Stimulated activated CD8-positive, alpha-beta memory T cell treated with anti-CD3 and anti-CD28 coated beads, Interleukin-4, amount 100 ng/mL, for 24 hours (primary cell): ENCODE results near the gene H1-8.

Source experiments
- DNase-seq: peaks from one replicate; pipeline ENCODE4 v3.0.0-alpha.2; 2020; ENCODE audit warnings: low read depth

The H1-8 gene

DNA sequence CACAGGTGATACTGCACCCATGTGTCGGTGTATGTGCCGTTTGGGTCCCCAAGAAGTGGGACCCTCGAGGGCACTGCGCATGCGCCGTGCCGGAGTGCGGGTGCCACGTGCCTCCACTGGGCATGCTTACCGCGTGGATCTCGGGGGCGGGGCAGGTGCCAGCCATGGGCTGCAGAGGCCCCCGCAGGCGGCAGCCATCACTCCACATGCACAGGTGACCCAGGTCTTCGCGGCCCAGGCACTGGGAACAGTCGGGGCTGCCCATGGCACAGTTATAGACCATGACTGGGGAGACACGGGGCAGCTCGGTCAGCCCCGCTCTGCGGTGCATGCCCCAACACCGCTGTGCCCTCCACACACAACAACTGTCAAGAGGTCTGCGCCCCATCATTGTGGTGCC lies 31.2 kb downstream of the H1-8 start:
- DNase-seq: no peak

DNA sequence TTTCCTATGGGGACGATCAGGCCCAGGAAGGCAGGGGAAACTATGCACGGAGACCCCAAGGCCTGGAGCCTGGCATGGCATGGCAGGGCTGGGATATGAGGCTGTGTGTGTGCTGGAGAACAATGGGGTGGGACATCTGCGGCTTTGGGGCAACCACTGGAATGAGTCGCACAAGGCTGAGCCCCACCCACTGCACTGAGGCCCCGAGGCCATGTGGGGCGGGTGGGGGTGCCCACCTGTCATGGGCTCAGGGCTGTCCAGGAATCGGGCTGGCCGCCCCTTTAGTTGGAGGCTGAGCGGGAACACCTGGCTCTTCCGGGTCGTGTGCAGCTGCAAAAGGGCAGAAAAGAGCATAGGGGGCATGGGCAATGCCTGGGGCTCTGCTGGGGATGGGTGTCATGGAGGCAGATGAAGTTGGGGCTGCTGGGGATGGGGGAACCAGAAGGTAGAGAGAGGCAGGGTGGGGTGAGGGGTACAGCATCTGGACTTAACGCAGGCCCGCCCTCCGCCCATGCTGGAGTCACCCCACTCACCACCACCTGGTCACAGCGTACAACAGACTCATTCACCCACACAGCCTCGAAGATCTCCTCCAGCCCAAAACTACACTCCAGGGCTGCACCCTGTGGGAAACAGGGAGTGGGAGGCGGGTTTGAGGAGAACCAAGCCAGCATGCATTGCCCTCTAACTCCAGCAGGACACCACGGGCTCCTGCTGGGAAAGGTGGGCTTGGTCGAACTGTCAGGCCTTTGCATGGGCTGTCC lies 32.4 kb downstream of the H1-8 start:
- no peak for DNase-seq

DNA sequence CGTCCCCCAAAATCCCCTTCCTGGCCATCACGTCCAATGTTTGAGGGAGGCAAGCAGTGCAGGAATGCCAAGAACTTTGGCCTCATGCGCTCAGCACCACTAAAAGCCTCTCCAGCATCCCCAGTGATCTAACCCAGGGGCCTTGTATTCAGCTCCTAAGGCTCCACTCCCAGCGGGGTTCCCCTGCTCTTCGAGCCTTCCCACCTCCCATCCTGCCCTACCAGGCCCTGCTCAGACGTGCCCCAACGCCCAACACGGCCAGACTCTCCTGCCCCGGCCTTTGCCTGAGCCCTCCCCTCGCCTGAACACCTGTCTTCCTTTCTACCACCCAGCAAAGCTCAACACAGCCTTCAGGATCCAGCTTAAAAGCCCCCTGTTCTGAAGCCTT lies 33.0 kb downstream of the H1-8 start:
- DNase-seq: no peak

DNA sequence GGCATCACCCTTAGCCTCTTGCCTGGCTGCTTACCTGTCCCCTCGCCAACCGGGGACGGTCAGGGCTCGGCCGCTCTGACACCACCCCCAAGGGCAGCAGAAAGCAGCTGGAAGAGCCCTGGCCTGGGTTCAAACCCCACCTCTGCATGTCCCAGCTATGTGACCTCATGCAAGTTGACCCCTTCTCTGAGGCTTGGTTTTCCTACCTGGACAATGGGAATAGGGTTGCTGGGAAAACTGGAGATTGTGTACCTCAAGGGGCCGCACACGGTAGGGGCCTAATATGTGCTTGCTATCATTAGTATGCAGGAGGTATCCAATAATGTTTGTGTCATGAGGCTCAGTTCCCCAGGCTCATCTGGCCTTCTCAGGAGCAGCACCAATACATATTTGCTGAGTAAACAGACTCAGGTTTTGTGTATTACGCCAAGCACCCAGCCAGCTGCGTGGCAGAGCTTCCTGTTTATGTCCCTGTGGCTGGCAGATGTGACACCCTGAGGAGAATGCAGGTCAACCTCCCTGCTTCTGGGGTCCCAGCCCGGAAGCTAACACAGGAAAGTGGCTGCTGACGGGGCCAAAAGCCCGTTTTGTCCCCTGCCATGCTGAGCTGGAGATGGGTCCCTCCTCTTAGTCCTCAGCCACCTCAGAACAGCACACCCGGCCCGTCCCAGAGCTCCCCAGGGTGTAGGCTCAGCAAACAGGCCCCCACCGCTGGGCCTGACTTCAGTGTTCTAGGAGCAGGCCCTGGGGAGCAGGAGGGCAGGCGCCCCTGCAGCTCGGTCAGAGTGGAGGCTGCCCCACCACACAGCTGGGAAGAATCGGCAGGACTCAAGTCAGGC lies 33.8 kb downstream of the H1-8 start:
- DNase-seq: peak; percentile 39

DNA sequence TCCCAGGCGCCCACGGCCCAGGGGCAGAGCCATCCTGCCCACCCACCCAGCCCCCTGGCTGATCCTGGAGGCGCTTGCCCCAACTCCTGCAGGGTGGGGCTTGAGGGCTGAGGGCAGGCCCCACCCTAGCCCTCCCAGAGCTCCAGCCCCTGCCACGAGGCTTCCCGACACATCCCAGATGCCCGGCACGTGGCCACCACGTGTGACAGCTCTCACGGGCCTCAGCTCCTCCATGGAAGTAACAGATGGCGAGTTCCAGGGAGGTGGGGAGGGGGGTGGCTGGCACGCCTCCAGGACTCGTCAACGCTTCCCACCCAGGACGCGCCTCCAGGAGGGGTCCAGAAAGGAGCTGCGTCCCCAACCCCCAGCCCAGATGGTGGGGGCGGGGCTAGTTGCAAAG lies 34.4 kb downstream of the H1-8 start:
- DNase-seq: no peak

DNA sequence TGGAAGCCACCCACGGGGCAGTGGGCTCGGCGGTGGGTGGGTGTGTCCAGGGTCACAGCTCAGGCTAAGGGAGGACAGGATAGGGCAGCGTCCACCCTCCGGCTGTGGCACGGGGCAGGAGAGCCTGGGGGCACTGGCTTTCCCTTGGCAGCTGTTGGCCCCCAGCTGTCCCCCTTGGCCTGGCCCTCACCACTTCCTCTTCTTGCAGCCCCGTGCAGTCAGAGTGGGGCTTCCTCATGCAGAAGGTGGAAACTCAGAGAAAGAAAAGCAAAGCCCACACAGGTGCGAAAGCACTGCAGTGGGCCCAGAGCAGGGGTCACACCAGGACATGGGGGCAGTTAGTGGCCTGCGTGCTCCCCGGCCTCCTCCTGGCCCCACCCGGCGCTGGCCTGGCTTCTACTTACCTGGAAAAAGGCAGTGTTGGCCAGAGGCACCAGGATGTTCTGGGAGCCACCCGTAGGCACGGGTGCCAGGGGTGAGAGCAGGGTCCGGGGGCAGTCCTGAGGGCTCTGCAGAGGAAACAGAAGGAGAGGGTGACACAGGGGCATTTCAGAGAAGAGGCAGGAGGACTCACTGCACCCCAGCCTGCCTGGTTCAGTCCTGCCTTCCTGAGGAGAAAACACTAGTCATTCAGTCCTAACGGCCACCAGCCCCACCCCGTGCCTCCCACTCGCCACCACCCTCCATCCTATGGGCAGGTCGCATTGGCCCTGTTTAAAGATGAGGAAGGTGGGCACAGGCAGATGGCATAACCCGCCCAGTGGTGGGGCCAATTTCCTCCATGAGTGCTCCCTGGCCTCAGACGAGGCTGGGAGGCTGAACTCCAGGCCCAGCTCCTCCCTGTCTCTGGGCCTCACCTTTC lies 35.2 kb downstream of the H1-8 start:
- DNase-seq: no peak

DNA sequence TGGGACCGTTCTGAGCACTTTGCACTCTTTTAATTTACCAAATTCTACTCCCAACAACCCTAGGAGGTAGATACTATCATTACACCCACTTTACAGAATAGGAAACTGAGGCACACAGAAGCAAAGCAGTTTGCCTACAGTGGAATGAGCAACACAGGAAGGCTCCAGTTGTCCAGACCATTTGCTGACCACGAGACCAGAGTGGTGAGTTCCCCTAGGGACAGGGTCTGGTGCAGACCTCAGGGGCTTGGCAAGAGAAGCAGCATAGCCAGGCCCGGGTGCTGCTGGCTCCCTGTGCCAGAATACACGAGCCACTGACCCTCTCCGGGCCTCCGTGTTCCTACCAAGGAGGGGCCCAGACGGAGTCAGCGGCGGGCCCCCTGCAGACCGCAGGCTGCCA lies 37.0 kb downstream of the H1-8 start:
- no peak for DNase-seq

DNA sequence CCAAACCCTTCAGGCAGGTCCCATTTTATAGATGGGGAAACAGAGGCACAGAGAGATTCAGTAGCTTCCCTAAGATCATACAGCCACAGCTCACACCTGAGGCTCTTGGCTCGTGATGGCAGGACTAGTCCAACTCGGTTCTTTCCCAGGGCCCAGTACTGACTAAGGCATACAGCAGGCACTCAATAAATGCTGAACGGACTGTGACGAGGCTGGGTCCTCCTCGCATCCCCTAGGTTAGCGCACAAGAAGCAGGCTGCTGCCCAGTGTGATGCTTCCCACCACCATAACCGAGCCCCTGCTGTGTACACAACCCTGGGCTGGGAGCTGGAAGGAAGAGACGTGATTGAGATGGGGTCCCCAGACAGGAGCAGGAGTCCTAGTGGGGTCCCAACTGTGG lies 38.6 kb downstream of the H1-8 start:
- no peak for DNase-seq

DNA sequence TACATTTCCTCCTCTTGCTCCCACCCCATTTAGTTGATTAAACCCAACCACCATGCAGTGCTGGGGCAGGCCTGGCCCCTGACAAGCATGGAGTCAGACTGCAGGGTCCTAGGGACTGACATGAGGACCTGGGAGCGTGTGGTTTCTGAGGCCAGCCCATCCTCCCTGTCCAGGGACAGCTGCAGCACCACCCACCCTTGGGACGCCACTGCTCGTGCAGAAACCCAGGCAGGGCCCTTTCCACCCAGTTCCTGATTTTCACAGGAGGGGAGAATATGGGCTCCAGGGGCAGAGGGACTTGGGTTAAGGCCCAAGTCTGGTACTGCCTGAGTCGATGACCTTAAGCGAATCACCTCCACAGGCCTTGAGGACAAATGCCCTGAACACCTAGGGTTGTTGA lies 39.8 kb downstream of the H1-8 start:
- DNase-seq: no peak

DNA sequence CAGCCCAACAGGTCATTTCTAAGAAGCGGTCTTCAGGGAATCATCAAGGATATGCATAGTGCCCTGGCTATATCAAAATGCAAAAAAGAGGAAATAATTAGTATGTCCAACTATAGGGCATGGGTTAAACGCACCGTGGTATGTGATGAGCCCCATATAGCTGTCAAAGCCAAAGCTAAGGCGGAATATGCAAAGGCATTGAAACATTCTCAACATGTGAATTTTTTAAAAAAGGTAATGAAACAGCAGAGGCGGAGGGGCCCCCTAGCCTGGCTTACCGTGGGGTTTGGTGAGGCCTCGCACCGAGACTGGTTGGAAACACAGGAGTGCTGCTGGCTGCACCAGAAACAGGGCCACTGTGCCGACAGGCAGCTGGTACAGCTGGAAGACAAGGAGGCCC lies 40.3 kb downstream of the H1-8 start:
- no peak for DNase-seq

DNA sequence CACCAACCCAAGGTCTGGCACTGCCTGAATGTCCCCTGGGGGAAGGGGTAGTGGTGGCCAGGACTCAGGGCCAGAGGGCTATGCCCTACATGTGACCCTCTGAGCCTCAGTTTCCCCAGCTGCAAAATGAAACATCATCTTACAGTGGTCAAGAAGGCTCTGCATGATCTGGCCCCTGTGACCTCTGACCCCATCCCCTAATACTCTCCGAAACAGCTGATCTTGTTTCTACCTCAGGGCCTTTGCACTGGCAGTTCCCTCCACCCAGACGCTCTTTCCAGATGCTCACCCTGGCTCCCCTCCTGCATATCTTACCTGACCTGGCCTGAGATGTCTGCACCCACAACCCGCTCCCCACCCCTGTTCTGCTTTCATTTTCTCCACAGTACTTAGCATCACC lies 41.7 kb downstream of the H1-8 start:
- no peak for DNase-seq

DNA sequence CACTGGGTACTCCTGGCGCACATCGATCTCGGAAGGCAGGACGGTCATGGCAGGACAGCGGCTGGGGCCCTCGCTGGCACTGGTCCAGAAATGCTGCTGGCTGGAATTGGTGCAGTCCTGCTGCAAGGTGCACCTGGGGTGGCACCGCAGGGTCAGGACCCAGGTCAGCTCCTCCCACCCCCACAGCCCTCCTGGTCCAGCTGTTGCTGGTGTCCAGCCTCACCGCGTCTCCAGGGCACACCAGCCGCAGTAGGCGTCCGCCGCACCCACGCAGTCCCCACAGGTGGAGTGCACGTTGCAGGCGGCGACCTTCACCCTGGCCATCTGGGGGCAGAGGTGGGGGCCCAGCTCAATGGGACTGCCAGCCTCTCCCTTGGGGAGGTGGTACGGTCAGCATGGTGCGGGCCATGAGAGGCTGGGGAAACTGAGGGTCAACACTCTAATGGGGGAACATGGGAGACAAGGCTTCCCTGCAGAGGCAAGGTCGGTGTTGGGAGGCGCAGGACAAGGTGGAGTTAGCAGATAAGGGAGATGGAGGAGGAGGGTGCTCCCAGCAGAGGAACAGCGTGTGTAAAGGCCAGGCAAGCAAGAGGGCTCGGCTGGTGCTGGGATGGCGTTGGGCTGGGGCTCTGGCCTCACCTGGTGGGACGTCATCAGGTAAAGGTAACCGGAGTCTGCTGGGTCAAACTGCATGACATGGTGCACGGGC lies 43.1 kb downstream of the H1-8 start:
- DNase-seq: no peak

DNA sequence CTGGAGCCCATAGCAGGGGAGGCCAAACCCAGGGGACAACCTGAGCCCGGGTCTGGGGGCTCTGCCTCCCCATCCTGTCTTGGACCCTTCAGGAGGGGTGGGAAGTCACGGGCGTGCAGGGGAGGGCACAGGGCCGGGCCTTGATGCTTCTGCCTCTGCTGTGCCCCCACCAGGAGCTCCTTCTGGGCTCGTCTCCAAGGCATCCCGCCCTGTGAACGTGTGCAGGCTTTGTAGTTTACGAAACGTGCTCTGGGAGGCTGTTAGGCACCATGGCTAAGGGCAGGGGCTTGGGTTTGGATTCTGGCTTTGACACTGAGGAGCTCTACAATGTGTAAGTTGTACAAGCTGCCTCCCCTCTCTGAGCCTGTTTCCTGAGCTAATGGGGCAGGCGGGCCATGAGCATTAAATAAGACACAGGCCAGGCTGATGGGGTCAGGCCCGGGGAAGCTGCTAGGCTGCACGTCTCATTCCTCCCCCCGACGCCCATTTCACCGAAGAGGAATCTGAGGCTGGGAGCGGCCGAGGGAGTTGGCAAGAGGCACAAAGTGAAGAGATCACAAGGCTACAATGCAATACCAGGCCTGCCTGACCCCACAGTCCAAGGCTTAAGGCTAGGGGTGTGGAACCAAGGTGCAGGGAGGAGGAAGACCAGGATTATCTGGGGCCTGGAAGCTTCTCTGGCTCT lies 43.9 kb downstream of the H1-8 start:
- DNase-seq: no peak

DNA sequence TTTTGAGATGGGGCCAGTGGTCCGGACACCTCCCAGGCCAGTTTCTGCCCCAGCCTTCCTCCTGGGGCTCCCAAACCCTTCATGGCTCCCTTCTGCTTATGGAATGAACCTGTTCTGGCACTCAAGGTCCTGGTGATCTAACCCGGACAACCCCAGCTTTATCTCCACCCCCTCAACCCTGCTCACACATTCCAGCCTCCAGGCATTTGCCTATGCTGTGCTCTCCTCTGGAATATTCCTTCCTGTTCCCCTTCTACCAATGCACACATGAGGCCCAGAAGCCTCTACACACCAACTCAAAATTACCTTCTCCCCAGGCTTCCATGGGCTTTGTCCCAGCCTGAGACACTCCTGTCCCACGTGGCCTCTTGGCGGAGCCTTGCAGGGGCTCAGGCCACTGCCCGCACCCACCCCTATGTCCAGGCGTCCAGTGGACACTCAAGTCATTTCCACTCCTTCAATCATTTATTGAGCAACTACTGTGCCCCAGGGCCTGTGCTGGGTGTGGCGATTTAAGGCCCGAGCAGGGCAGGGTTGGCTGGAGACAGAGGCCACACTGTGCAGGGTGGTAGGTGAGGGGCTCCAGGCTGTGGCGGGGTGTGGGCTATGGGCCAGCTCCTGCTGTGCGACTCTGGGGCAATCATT lies 44.7 kb downstream of the H1-8 start:
- no peak for DNase-seq

DNA sequence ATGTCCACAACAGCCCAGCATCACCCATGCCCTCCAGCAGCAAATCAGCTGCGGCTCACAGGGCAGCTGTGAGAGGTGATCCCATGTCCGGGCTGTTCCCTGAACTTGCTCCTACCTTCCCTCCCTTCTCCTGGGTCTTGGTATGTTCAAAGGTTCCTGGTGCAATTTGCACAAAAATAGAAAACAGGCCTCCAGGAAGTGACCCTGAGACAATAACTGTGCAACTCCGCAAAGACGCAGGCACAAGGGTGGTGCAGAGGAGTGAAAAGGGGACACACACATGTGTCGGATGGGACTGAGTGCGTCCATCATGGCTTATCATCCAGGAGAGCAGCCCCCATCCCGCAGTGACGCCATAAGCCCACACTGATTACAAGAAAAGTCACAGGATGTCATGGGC lies 47.2 kb downstream of the H1-8 start:
- no peak for DNase-seq

DNA sequence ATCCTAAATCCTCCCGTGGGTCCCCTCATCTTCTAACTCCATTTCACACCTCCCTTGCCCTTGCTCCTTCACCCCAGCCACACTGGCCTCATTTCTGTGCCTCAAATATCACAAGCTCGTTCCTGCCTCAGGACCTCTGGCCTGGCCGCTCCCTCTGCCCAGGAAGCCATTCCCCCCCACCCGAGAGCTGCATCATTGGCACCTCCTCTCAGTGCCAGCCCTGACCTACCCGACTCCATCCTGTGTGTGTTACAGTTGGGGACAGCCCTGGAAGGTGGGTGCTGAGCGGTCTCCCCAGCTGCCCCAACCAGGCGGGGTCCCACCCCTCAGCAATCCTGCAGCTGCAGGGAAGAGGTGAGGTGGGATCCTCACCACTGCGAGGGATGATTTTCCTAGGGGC lies 49.0 kb downstream of the H1-8 start:
- DNase-seq: no peak

DNA sequence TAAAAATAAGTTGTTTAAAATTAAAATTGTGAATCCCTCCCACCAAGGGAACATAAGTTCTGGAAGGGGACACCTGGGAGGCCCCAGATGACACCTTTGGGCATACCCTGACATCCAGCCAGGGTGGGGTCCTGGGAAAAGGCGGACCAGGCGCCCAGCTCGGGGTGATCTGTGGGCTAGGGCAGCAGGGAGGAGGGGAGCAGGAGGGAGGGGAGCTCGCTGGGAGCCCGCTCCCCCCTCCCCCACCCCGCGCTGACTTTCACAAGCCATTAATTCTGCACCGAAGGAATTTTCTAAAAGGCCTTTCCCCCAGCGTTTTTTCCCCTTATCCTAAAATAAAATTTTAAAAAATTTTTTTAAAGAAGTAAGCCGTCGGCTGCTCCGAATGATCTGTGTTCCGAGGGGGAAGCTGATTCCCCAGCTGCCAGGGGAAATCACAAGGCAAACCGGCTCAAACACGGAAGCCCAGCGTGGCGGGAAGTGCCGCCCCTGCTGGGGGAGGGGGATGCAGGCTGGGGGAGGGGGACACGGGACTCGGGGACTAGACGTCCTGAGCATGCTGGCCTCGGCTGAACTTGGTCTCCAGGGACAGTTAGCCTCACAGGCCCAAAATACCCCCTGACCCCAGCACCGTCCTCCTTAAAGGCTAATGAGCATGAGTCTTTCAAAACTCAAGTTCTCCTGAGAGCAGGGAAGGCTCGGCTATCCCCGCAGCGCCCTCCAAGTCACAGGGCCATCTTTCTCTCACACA lies 49.6 kb downstream of the H1-8 start:
- no peak for DNase-seq

DNA sequence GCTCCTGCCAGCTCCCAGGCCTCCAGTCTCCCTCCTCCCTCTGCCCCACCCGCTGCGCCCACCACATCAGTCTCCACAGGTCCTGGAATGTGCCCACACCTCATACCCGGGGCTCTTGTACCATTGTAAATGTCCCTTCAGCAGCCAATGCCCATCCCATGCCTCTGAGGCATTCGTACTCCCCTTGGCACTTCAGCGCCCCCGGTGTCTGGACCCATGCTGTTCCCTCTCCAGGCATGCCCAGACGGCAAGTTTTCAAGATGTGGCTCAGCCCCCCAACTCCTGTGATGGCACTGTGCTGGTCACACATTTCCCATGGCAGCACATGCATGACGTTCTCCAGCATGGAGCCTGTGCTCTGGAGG lies 50.2 kb downstream of the H1-8 start:
- no peak for DNase-seq

DNA sequence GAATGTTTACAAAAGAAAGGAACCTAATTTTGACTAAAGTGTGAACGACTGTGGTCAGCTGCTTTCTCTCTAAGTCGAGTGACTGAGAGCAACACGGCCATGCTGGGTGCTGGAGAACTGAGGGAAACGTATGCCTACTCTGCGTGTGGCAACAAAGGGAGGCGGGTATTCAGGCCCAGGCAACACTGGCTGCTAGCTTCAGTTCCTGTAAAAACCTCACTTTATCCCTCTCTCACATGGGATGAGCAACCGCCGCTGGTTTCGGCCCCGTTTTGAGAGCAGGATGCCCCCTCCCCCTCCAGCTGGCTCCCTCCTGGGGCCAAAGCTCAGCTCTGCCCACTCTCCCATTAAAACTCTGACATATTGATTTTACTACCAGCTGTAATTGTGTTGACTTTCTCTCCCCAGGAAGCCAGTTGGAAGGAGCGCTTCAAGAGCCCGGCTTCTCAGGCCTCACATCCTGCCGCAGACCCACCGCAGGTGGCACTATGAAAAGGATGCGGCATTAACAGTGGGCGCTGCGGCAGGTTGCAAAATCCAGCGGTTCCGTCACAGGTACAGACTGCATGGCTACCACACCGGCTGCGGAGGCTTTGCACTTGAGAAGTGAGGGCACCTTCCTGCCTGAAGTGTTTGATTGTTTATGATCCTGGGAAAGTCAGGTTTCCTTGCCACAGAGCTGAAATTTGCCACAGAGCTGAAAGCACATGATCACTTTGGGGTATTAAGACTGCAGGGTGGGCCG lies 50.8 kb downstream of the H1-8 start:
- peak; percentile 46 for DNase-seq

DNA sequence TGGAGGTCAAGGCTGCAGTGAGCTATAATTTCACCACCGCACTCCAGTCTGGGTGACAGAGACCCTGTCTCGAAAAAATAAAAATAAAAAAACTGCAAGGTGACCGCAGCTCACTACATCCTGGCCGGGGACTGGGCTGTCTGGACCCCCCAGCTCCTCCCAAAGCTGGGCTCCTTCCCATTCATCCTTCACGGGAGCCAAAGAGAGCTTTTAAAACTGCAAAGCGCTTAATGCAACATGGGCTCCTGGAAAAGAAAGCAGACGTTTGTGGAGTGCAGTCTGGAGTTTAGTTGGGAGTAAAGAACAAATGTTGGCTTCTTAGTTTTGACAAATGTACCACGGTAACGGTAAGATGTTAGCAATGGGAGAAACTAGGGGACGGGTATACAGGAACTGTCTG lies 51.4 kb downstream of the H1-8 start:
- DNase-seq: no peak
